Esophagus muscularis mucosa (tissue), 3 donors: Measurements from ENCODE around the gene ZDHHC24.

Experiments used
- CTCF ChIP-seq, 3 experiments: fragments of 200-600 bp in 2 of 3; fragments of 450-650 bp in 1 of 3; sonication (generic) in 2 of 3; IDR thresholded peaks; one replicate each; pipeline ENCODE4 v1.5.1; 2017 to 2019; ENCODE audit warnings: antibody characterized with exemption in 3 of 3, mild to moderate bottlenecking in 2 of 3, moderate library complexity in 1 of 3
- POLR2A ChIP-seq: fragments of 450-650 bp; IDR thresholded peaks from one replicate; pipeline ENCODE4 v1.6.1; 2017; ENCODE audit warnings: antibody characterized with exemption, moderate library complexity, mild to moderate bottlenecking, low read depth
- POLR2AphosphoS5 ChIP-seq, 2 donors: sonication (generic); formaldehyde crosslinking; IDR thresholded peaks; one replicate each; pipeline ENCODE4 v1.6.1; 2017; ENCODE audit warnings: antibody characterized with exemption in 2 of 2

GRCh38 chr11:66562275-66562674 lies 16.4 kb upstream of the ZDHHC24 start:
- TF ChIP-seq POLR2AphosphoS5 (IDR thresholded peaks at IDR 0.05) (no peak), POLR2A (no peak), CTCF (IDR thresholded peaks at IDR 0.05) (no peak)
